Measurements from ENCODE around the gene C11orf68. TPM values are rescaled to one million over a fixed set of nuclear protein-coding genes. Genes with fewer than 3 reads are reported as not detected.

Gene C11orf68
- total and polyA plus RNA-seq, 9 of the 15 experiments (the other 6 are each of a cell fraction or from before 2014, with no cell fraction given): 3.6 to 35.9 (median 12.8) TPM

GRCh38 chr11:65899356-65900124, 19.3 kb downstream of the C11orf68 start (continued):
- TF ChIP-seq UBTF (IDR thresholded peaks at IDR 0.05; ENCODE audit: borderline replicate concordance in 1 of 2, low read depth in 2 of 2, low read length in 2 of 2) (no peak), ZC3H4 (CRISPR knock-in tag; IDR thresholded peaks at IDR 0.05; ENCODE audit: borderline replicate concordance) (peak; percentile 99), ZC3H8 (IDR thresholded peaks at IDR 0.05) (no peak), NCOA6 (IDR thresholded peaks at IDR 0.05) (no peak), TRIM28 (IDR thresholded peaks at IDR 0.05) (0 out of 2 replicates have a peak, but pooled peaks have one; percentile 12), CBX5 (IDR thresholded peaks at IDR 0.05; ENCODE audit: borderline replicate concordance, low read depth) (no peak), ILK (tag; IDR thresholded peaks at IDR 0.05; ENCODE audit: borderline replicate concordance, low read depth) (no peak), FOXK1 (CRISPR knock-in tag; IDR thresholded peaks at IDR 0.05; ENCODE audit: borderline replicate concordance) (peak; percentile 70; the same call in 1 of the 2 replicates), ATF1 (CRISPR knock-in tag; IDR thresholded peaks at IDR 0.05) (no peak), ATF1 (tag; IDR thresholded peaks at IDR 0.05) (peak; percentile 65; the same call in 1 of the 2 replicates), CHD7 (IDR thresholded peaks at IDR 0.05; ENCODE audit: low read depth, low read length) (no peak), RFX5 (IDR thresholded peaks at IDR 0.05; ENCODE audit: low read depth, low read length) (no peak)
- TF ChIP-seq, protein P1, sequence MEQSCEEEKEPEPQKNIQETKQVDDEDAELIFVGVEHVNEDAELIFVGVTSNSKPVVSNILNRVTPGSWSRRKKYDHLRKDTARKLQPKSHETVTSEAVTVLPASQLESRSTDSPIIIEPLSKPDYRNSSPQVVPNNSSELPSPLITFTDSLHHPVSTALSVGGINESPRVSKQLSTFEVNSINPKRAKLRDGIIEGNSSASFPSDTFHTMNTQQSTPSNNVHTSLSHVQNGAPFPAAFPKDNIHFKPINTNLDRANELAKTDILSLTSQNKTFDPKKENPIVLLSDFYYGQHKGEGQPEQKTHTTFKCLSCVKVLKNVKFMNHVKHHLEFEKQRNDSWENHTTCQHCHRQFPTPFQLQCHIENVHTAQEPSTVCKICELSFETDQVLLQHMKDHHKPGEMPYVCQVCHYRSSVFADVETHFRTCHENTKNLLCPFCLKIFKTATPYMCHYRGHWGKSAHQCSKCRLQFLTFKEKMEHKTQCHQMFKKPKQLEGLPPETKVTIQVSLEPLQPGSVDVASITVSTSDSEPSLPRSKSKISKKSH (CRISPR knock-in tag; IDR thresholded peaks at IDR 0.05): no peak
